ENCODE results near the gene APLN.

Gene APLN

GRCh38 chrX:129596077-129596476 is 58.7 kb downstream of the APLN start:
- DNase-seq (ENCODE audit: low spot score), result no peak
